HG03159 (cell line): Measurements from ENCODE around the gene ITCH.

Experiments used
- ATAC-seq: cut with Tn5 transposase; IDR thresholded peaks from one replicate; pipeline ENCODE4 v1.9.1; 2021; ENCODE audit warnings: mild to moderate bottlenecking, moderate library complexity; ENCODE audit not compliant: unreplicated experiment

The ITCH gene

GRCh38 chr20:34544109-34544796, 181.2 kb downstream of the ITCH start:
- no peak for ATAC-seq

GRCh38 chr20:34546751-34547181, 183.7 kb downstream of the ITCH start:
- no peak for ATAC-seq

- ATAC-seq: no peak
These were observed 185.0 kb downstream of the ITCH start for GRCh38 chr20:34547844-34548613.

- ATAC-seq: no peak
These were observed 186.3 kb downstream of the ITCH start for GRCh38 chr20:34549291-34549928.

GRCh38 chr20:34549929-34550305, 186.8 kb downstream of the ITCH start:
- no peak for ATAC-seq

GRCh38 chr20:34552569-34552968, 189.5 kb downstream of the ITCH start:
- no peak for ATAC-seq

- ATAC-seq: no peak
These were observed 190.3 kb downstream of the ITCH start for GRCh38 chr20:34553366-34553867.

- no peak for ATAC-seq
These were observed 194.9 kb downstream of the ITCH start for GRCh38 chr20:34557936-34558319.

GRCh38 chr20:34558320-34559218, 195.5 kb downstream of the ITCH start, which contains the start of gene MAP1LC3A:
MAP1LC3A (plus strand) TSS chr20:34558718; CDS start chr20:34558869, 151 bp downstream.
- no peak for ATAC-seq

GRCh38 chr20:34559311-34560140, 196.5 kb downstream of the ITCH start:
- ATAC-seq: no peak

- ATAC-seq: no peak
These were observed 197.1 kb downstream of the ITCH start for GRCh38 chr20:34560141-34560523.

- ATAC-seq: no peak
These were observed 197.5 kb downstream of the ITCH start for GRCh38 chr20:34560614-34561013.
